Measurements from ENCODE around the gene SQOR. TPM values are rescaled to one million over a fixed set of nuclear protein-coding genes. Genes with fewer than 3 reads are reported as not detected.

Gene SQOR
- total RNA-seq, 1 experiment from 2014 or later = 40.9 TPM

DNA sequence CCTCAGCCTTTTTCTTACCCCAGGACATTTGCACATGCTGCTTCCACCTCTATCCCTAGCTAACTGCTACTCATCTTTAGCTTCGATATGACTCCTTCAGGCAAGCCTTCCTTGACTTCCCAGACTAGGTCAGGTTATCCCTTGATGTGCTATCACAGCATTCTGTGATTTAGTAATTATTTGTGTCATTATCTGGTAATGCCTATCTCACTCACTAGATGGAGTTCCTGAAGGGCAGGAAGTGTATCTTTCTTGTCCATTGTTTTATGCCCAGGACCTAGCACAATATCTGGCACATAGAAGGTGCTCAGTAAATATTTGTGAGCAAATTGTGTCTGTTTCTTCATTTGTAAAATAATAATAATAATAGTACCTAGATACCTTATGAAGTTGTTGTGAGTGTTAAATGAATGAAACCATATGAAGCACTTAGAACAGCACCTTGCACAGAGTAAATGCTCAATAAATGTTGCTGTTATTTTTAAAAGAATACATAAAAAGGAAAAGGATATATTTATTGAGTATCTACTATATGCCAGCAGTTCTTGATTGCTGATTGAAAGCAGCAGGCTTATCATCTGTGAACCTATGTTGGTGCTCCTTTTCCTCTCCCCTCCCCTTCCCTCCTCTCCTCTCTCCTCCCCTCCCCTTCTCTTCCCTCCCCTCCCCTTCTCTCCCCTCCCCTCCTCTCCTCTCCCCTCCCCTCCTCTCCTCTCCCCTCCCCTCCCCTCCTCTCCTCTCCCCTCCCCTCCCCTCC lies 31.5 kb downstream of the SQOR start:
- Histone ChIP-seq H3K9me3 (ENCODE audit: insufficient read depth, low read depth) (no peaks in the 10 kb centered on the region), H3K4me2 (no peak overlapping the region), H3K27me3 (ENCODE audit: insufficient read depth, low read depth) (no peaks in the 10 kb centered on the region), H2AFZ (no peak overlapping the region), H3K4me1 (replicated peaks; ENCODE audit: insufficient read depth) (no peaks in the 10 kb centered on the region), H3K4me3 (no peak overlapping the region), H4K20me1 (ENCODE audit: insufficient read depth) (no peaks in the 10 kb centered on the region), H3F3A (ENCODE audit: insufficient read depth, low read depth) (no peaks in the 10 kb centered on the region), H3K9me2 (ENCODE audit: insufficient read depth) (no peaks in the 10 kb centered on the region), H3K36me3 (ENCODE audit: low read depth) (no peaks in the 10 kb centered on the region), H3K79me2 (ENCODE audit: low read depth) (no peaks in the 10 kb centered on the region), H3K27ac (no peak overlapping the region)
- ChIA-PET CTCF (no interaction called here), POLR2A (ENCODE audit: unreplicated experiment) (no interaction called here)
- BruUV-seq (replicated peaks) = no TSS peak
- intact Hi-C loops (cut with micrococcal nuclease; ENCODE audit: unreplicated experiment) = no loop called here
- TF ChIP-seq, protein P1, sequence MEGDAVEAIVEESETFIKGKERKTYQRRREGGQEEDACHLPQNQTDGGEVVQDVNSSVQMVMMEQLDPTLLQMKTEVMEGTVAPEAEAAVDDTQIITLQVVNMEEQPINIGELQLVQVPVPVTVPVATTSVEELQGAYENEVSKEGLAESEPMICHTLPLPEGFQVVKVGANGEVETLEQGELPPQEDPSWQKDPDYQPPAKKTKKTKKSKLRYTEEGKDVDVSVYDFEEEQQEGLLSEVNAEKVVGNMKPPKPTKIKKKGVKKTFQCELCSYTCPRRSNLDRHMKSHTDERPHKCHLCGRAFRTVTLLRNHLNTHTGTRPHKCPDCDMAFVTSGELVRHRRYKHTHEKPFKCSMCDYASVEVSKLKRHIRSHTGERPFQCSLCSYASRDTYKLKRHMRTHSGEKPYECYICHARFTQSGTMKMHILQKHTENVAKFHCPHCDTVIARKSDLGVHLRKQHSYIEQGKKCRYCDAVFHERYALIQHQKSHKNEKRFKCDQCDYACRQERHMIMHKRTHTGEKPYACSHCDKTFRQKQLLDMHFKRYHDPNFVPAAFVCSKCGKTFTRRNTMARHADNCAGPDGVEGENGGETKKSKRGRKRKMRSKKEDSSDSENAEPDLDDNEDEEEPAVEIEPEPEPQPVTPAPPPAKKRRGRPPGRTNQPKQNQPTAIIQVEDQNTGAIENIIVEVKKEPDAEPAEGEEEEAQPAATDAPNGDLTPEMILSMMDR (conservative IDR thresholded peaks at IDR 0.05) = no peak; the same call in 1 of the 2 replicates
- no peak for TF ChIP-seq EZH2 (IDR thresholded peaks at IDR 0.05; ENCODE audit: low read depth)
- no peak for DNase-seq

DNA sequence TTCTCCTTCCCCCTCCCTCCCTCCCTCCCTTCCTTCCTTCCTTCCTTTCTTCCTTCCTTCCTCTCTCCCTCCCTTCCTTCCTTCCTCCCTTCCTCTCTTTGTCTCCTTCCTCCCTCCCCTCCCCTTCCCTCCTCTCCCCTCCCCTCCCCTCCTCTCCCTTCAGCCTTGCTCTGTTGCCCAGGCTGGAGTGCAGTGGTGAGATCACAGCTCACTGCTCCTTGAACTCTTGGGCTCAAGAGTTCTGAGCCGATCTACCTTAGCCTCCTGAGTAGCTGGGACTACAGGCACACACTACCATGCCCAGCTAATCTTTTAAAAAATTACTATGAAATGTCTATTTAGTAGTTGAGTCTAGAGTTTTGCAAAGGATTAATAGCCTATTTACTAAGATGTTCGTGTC lies 32.2 kb downstream of the SQOR start:
- DNase-seq = no peak
- TF ChIP-seq, protein P1 (conservative IDR thresholded peaks at IDR 0.05) = no peak
- no peak for TF ChIP-seq EZH2 (IDR thresholded peaks at IDR 0.05; ENCODE audit: low read depth)
- Histone ChIP-seq H3K27ac (no peak overlapping the region), H3K9me2 (ENCODE audit: insufficient read depth) (no peaks in the 10 kb centered on the region), H3K4me1 (replicated peaks; ENCODE audit: insufficient read depth) (no peaks in the 10 kb centered on the region), H4K20me1 (ENCODE audit: insufficient read depth) (no peaks in the 10 kb centered on the region), H3K27me3 (ENCODE audit: insufficient read depth, low read depth) (no peaks in the 10 kb centered on the region), H3K4me3 (no peak overlapping the region), H3K9me3 (ENCODE audit: insufficient read depth, low read depth) (no peaks in the 10 kb centered on the region), H3K79me2 (ENCODE audit: low read depth) (no peaks in the 10 kb centered on the region), H3F3A (ENCODE audit: insufficient read depth, low read depth) (no peaks in the 10 kb centered on the region), H3K4me2 (no peak overlapping the region), H3K36me3 (ENCODE audit: low read depth) (no peaks in the 10 kb centered on the region), H2AFZ (no peak overlapping the region)
- intact Hi-C loops (cut with micrococcal nuclease; ENCODE audit: unreplicated experiment) = no loop called here
- no TSS peak for BruUV-seq (replicated peaks)
- POLR2A ChIA-PET (ENCODE audit: unreplicated experiment) = no interaction called here
- CTCF ChIA-PET = interaction anchor here (0.7 kb wide), 1 partner anchor 18 kb away, joined by 3 read pairs; no protein-coding TSS in a partner anchor

DNA sequence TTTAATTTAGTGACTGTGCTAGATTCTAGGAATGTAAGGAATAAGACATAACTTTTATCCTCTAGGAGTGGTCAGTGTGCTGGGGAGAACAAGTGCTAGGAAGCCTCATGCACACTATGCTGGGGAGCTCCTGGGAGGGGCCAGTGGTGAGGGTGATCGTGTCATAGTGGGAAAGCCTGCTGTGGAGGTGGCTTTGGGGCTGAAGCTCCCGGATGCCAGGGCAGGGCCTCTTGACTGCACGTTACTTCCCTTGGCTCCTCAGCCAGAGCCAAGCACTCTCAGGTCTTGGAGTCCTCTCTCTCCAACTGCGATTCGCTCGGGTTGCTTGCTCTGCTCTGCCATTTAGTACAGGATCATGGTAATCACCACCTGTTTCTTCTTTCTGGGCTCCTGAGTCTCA lies 33.6 kb downstream of the SQOR start:
- Histone ChIP-seq H3K4me2 (no peak overlapping the region), H3K27me3 (ENCODE audit: insufficient read depth, low read depth) (no peaks in the 10 kb centered on the region), H3K79me2 (ENCODE audit: low read depth) (no peaks in the 10 kb centered on the region), H3K27ac (no peak overlapping the region), H4K20me1 (ENCODE audit: insufficient read depth) (no peaks in the 10 kb centered on the region), H3K36me3 (ENCODE audit: low read depth) (no peaks in the 10 kb centered on the region), H3K9me2 (ENCODE audit: insufficient read depth) (no peaks in the 10 kb centered on the region), H2AFZ (no peak overlapping the region), H3K9me3 (ENCODE audit: insufficient read depth, low read depth) (no peaks in the 10 kb centered on the region), H3K4me3 (no peak overlapping the region), H3K4me1 (replicated peaks; ENCODE audit: insufficient read depth) (no peaks in the 10 kb centered on the region), H3F3A (ENCODE audit: insufficient read depth, low read depth) (no peaks in the 10 kb centered on the region)
- no TSS peak for BruUV-seq (replicated peaks)
- intact Hi-C loops (cut with micrococcal nuclease; ENCODE audit: unreplicated experiment) = no loop called here
- CTCF ChIA-PET = no interaction called here
- no peak for DNase-seq
- no peak for TF ChIP-seq EZH2 (IDR thresholded peaks at IDR 0.05; ENCODE audit: low read depth)
- TF ChIP-seq, protein P1 (conservative IDR thresholded peaks at IDR 0.05) = no peak
- POLR2A ChIA-PET (ENCODE audit: unreplicated experiment) = no interaction called here

All from PC-9 (cell line).